HepG2 (cell line): ENCODE measurements around the gene CALML6. TPM values are rescaled to one million over a fixed set of nuclear protein-coding genes. Genes with fewer than 3 reads are reported as not detected.

ENCODE experiments used
- DNMT1 ChIP-seq: sonication (generic); formaldehyde crosslinking; IDR thresholded peaks from 2 replicates; pipeline ENCODE4 v1.5.1; 2020; ENCODE audit warnings: mild to moderate bottlenecking, missing genetic modification reagents
- FOXJ3 ChIP-seq: sonication (generic); formaldehyde crosslinking; IDR thresholded peaks from 2 replicates; pipeline ENCODE4 v1.4.0; 2020; ENCODE audit warnings: missing genetic modification reagents, mild to moderate bottlenecking, borderline replicate concordance
- GATA4 ChIP-seq: sonication (generic); IDR thresholded peaks from 2 replicates; pipeline ENCODE4 v1.6.1; 2016; ENCODE audit warnings: antibody characterized with exemption, low read depth, borderline replicate concordance
- KLF6 ChIP-seq: IDR thresholded peaks from 2 replicates; pipeline ENCODE4 v1.8.0; 2016; ENCODE audit warnings: missing biosample characterization, missing genetic modification reagents
- NFKBIZ ChIP-seq: IDR thresholded peaks from 2 replicates; pipeline ENCODE4 v1.6.1; 2018; ENCODE audit warnings: missing genetic modification reagents, missing compliant biosample characterization
- PAF1 ChIP-seq: IDR thresholded peaks from 2 replicates; pipeline ENCODE4 v1.6.1; 2016; ENCODE audit warnings: missing genetic modification reagents, missing compliant biosample characterization
- RBFOX2 ChIP-seq: fragments of 200-400 bp; formaldehyde crosslinking; IDR thresholded peaks from 2 replicates; pipeline ENCODE4 v1.6.1; 2017; ENCODE audit warnings: low read depth, mild to moderate bottlenecking, low read length
- SMAD9 ChIP-seq: sonication (generic); formaldehyde crosslinking; IDR thresholded peaks from 2 replicates; pipeline ENCODE4 v1.5.1; 2020; ENCODE audit warnings: mild to moderate bottlenecking, missing genetic modification reagents
- ZC3H13 ChIP-seq: sonication (generic); formaldehyde crosslinking; IDR thresholded peaks from 2 replicates; pipeline ENCODE4 v1.8.1; 2023; ENCODE audit warnings: mild to moderate bottlenecking, missing genetic modification reagents, moderate library complexity
- ZFY ChIP-seq: sonication (generic); formaldehyde crosslinking; IDR thresholded peaks from 2 replicates; pipeline ENCODE4 v1.4.0; 2020; ENCODE audit warnings: missing genetic modification reagents
- ZNF451 ChIP-seq: sonication (generic); formaldehyde crosslinking; IDR thresholded peaks from 2 replicates; pipeline ENCODE4 v1.5.0; 2020; ENCODE audit warnings: mild to moderate bottlenecking, missing genetic modification reagents
- ZNF543 ChIP-seq: sonication (generic); formaldehyde crosslinking; IDR thresholded peaks from 2 replicates; pipeline ENCODE4 v1.4.0; 2020; ENCODE audit warnings: mild to moderate bottlenecking, missing genetic modification reagents
- ZNF552 ChIP-seq: sonication (generic); formaldehyde crosslinking; IDR thresholded peaks from 2 replicates; pipeline ENCODE4 v1.9.0; 2022; ENCODE audit warnings: missing genetic modification reagents, mild to moderate bottlenecking, borderline replicate concordance
- polyA plus RNA-seq, 8 experiments: library from polyadenylated mRNA; depleted of rRNA in 3 of 8; stranded (reverse) in 7 of 8; unstranded in 1 of 8; fragments of >200 nt; fragmentation: Illumina TruSeq in 4 of 8; extraction: Trizol in 4 of 8; gene quantifications; 2 replicates each; pipeline versions ENCODE4 v1.2.1 to v1.2.3, GENCODE V29; 2011 to 2016; ENCODE audit warnings: low read depth in 4 of 8, missing spikeins in 1 of 8, mixed read lengths in 1 of 8; ENCODE audit not compliant: insufficient read depth in 1 of 8
- total RNA-seq, 5 experiments: library from RNA; depleted of rRNA; stranded (reverse); fragments of >200 nt; fragmentation: Illumina TruSeq; extraction: Trizol; gene quantifications; 2 replicates each; pipeline ENCODE4 v1.2.3, GENCODE V29; 2016; ENCODE audit warnings: low read depth in 1 of 5
- TF ChIP-seq, protein P1 (sequence below): sonication (generic); formaldehyde crosslinking; IDR thresholded peaks from 2 replicates; pipeline ENCODE4 v1.4.0; 2020; ENCODE audit warnings: missing genetic modification reagents, borderline replicate concordance
- TF ChIP-seq, protein P2 (sequence below): IDR thresholded peaks from 2 replicates; pipeline ENCODE4 v1.6.1; 2016; ENCODE audit warnings: missing genetic modification reagents, missing compliant biosample characterization
- TF ChIP-seq, protein P3 (sequence below): sonication (generic); formaldehyde crosslinking; IDR thresholded peaks from 2 replicates; pipeline ENCODE4 v1.5.1; 2020; ENCODE audit warnings: missing genetic modification reagents, mild to moderate bottlenecking, borderline replicate concordance
- TF ChIP-seq, protein P4 (sequence below): sonication (generic); formaldehyde crosslinking; IDR thresholded peaks from 2 replicates; pipeline ENCODE4 v1.4.0; 2020; ENCODE audit warnings: missing genetic modification reagents, low read depth, mild to moderate bottlenecking, borderline replicate concordance
- TF ChIP-seq, protein P5 (sequence below), 2 experiments: sonication (generic) in 1 of 2; formaldehyde crosslinking in 1 of 2; IDR thresholded peaks; 2 replicates each; pipeline versions ENCODE4 v1.4.0 to v1.6.1; 2018 to 2020; ENCODE audit warnings: missing genetic modification reagents in 2 of 2, borderline replicate concordance in 1 of 2, low read depth in 1 of 2, mild to moderate bottlenecking in 1 of 2, missing biosample characterization in 1 of 2
- TF ChIP-seq, protein P6 (sequence below): IDR thresholded peaks from 2 replicates; pipeline ENCODE4 v1.6.1; 2016; ENCODE audit warnings: mild to moderate bottlenecking, missing biosample characterization, missing genetic modification reagents

CALML6 gene
- total and polyA plus RNA-seq, 2 of the 13 experiments (the other 11 are each of a cell fraction or from before 2014, with no cell fraction given): 0.11 to 0.12 TPM

DNA sequence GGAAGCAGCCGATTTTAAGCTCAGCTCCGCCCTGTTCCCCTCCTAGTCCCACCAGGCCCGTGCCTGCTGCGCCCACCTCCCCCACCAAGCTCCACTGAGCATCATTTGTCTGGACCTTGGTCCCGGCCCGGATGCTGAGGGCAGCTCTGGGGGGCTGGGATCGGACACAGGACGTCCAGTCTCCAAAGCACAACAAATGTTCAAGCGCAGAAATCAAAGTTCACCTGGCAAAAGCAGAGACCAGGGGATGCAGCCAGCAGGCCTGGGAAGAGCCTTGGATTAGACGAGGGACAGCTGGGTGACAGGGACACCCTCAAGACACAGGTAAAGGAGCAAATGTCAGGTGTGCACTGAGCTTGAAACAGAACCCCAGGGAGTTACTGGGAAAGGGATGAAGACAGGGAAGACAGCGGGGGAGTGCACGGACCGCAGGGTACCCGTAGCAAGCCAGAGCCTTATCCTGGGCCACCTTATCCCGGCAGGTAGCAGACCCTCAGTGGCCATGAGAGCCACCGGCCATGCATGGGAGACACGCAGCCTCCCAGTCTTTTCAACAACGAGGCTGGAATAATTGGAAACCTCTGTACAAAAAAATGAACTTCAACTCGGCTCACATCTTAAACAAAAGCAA is 26.3 kb downstream of the CALML6 start (continued):
- TF ChIP-seq, protein P1, sequence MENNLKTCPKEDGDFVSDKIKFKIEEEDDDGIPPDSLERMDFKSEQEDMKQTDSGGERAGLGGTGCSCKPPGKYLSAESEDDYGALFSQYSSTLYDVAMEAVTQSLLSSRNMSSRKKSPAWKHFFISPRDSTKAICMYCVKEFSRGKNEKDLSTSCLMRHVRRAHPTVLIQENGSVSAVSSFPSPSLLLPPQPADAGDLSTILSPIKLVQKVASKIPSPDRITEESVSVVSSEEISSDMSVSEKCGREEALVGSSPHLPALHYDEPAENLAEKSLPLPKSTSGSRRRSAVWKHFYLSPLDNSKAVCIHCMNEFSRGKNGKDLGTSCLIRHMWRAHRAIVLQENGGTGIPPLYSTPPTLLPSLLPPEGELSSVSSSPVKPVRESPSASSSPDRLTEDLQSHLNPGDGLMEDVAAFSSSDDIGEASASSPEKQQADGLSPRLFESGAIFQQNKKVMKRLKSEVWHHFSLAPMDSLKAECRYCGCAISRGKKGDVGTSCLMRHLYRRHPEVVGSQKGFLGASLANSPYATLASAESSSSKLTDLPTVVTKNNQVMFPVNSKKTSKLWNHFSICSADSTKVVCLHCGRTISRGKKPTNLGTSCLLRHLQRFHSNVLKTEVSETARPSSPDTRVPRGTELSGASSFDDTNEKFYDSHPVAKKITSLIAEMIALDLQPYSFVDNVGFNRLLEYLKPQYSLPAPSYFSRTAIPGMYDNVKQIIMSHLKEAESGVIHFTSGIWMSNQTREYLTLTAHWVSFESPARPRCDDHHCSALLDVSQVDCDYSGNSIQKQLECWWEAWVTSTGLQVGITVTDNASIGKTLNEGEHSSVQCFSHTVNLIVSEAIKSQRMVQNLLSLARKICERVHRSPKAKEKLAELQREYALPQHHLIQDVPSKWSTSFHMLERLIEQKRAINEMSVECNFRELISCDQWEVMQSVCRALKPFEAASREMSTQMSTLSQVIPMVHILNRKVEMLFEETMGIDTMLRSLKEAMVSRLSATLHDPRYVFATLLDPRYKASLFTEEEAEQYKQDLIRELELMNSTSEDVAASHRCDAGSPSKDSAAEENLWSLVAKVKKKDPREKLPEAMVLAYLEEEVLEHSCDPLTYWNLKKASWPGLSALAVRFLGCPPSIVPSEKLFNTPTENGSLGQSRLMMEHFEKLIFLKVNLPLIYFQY (CRISPR knock-in tag): peak; percentile 97
- TF ChIP-seq ZNF451 (0 out of 2 replicates have a peak, but pooled peaks have one; percentile 24), KLF6 (CRISPR knock-in tag) (no peak), NFKBIZ (CRISPR knock-in tag) (no peak), PAF1 (CRISPR knock-in tag) (no peak), FOXJ3 (CRISPR knock-in tag) (peak; percentile 59; the same call in 1 of the 2 replicates), SMAD9 (CRISPR knock-in tag) (no peak), ZNF552 (CRISPR knock-in tag) (no peak; the same call in 1 of the 2 replicates), ZFY (CRISPR knock-in tag) (peak; percentile 80), DNMT1 (CRISPR knock-in tag) (no peak), GATA4 (0 out of 2 replicates have a peak, but pooled peaks have one; percentile 15), ZNF543 (no peak; the same call in 1 of the 2 replicates), RBFOX2 (peak; percentile 16; the same call in 1 of the 2 replicates), ZC3H13 (CRISPR knock-in tag) (peak; percentile 93)
- TF ChIP-seq, protein P2, sequence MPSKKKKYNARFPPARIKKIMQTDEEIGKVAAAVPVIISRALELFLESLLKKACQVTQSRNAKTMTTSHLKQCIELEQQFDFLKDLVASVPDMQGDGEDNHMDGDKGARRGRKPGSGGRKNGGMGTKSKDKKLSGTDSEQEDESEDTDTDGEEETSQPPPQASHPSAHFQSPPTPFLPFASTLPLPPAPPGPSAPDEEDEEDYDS (CRISPR knock-in tag): peak; percentile 84
- TF ChIP-seq, protein P3, sequence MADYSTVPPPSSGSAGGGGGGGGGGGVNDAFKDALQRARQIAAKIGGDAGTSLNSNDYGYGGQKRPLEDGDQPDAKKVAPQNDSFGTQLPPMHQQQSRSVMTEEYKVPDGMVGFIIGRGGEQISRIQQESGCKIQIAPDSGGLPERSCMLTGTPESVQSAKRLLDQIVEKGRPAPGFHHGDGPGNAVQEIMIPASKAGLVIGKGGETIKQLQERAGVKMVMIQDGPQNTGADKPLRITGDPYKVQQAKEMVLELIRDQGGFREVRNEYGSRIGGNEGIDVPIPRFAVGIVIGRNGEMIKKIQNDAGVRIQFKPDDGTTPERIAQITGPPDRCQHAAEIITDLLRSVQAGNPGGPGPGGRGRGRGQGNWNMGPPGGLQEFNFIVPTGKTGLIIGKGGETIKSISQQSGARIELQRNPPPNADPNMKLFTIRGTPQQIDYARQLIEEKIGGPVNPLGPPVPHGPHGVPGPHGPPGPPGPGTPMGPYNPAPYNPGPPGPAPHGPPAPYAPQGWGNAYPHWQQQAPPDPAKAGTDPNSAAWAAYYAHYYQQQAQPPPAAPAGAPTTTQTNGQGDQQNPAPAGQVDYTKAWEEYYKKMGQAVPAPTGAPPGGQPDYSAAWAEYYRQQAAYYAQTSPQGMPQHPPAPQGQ (CRISPR knock-in tag): no peak
- TF ChIP-seq, protein P4, sequence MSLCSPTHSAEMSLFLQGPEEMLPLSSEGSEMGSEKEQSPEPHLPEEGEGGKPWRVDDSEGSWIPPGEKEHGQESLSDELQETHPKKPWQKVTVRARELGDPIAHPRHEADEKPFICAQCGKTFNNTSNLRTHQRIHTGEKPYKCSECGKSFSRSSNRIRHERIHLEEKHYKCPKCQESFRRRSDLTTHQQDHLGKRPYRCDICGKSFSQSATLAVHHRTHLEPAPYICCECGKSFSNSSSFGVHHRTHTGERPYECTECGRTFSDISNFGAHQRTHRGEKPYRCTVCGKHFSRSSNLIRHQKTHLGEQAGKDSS (CRISPR knock-in tag): peak; percentile 49; the same call in 1 of the 2 replicates
- TF ChIP-seq, protein P5, sequence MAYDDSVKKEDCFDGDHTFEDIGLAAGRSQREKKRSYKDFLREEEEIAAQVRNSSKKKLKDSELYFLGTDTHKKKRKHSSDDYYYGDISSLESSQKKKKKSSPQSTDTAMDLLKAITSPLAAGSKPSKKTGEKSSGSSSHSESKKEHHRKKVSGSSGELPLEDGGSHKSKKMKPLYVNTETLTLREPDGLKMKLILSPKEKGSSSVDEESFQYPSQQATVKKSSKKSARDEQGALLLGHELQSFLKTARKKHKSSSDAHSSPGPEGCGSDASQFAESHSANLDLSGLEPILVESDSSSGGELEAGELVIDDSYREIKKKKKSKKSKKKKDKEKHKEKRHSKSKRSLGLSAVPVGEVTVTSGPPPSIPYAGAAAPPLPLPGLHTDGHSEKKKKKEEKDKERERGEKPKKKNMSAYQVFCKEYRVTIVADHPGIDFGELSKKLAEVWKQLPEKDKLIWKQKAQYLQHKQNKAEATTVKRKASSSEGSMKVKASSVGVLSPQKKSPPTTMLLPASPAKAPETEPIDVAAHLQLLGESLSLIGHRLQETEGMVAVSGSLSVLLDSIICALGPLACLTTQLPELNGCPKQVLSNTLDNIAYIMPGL (CRISPR knock-in tag; IDR thresholded peaks at IDR 0.05; ENCODE audit: borderline replicate concordance in 1 of 2, low read depth in 1 of 2): peak; percentile 58 to 80; a peak in 3 of 4 replicates
- TF ChIP-seq, protein P6, sequence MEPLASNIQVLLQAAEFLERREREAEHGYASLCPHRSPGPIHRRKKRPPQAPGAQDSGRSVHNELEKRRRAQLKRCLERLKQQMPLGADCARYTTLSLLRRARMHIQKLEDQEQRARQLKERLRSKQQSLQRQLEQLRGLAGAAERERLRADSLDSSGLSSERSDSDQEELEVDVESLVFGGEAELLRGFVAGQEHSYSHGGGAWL (CRISPR knock-in tag): peak; percentile 61
